PC-3 (cell line): ENCODE results near the gene BEND7.

ENCODE experiments used
- EZH2 ChIP-seq: fragments of 300-600 bp; sonication (generic); IDR thresholded peaks from one replicate; pipeline ENCODE4 v1.6.1; 2017; ENCODE audit warnings: antibody characterized with exemption, mild to moderate bottlenecking, low read length; ENCODE audit not compliant: unreplicated experiment
- TF ChIP-seq, protein P1 (sequence below): fragments of 300-600 bp; sonication (generic); conservative IDR thresholded peaks from 2 replicates; pipeline ENCODE4 v1.5.1; 2017; ENCODE audit warnings: antibody characterized with exemption, low read depth, mild to moderate bottlenecking, low read length

DNA sequence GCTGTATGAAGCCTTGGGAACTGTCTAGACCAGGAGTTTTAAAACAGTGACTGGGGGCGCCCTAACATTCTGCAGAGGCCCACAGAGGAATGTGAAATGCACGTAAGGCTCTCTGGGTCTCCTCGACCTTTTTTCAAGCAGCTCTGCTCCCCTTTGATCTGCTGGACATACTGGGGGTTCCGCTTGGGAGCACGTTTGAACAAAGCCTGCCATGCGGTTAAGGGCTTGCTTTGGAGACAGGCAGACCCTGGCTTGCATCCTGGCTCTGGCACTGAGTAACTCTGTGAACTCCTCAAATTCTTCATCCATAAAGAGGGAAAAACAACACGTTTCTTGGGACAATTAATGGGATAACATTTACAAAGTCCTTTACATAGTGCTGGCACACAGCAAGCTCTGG is 7.8 kb downstream of the BEND7 start:
- TF ChIP-seq EZH2 = no peak
- TF ChIP-seq, protein P1, sequence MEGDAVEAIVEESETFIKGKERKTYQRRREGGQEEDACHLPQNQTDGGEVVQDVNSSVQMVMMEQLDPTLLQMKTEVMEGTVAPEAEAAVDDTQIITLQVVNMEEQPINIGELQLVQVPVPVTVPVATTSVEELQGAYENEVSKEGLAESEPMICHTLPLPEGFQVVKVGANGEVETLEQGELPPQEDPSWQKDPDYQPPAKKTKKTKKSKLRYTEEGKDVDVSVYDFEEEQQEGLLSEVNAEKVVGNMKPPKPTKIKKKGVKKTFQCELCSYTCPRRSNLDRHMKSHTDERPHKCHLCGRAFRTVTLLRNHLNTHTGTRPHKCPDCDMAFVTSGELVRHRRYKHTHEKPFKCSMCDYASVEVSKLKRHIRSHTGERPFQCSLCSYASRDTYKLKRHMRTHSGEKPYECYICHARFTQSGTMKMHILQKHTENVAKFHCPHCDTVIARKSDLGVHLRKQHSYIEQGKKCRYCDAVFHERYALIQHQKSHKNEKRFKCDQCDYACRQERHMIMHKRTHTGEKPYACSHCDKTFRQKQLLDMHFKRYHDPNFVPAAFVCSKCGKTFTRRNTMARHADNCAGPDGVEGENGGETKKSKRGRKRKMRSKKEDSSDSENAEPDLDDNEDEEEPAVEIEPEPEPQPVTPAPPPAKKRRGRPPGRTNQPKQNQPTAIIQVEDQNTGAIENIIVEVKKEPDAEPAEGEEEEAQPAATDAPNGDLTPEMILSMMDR = no peak
